NOMO-1 treated with DMSO at 0.1 percent for 48 hours (cell line): ENCODE data around the gene SH3RF3.

Source experiments
- DNase-seq: peaks from one replicate; lab custom pipeline; 2025; ENCODE audit not compliant: unreplicated experiment; lab: John Stamatoyannopoulos, UW

The SH3RF3 gene

GRCh38 chr2:109137616-109138015, 8.6 kb downstream of the SH3RF3 start:
- no peak for DNase-seq

- no peak for DNase-seq
Observed at GRCh38 chr2:109138449-109138848, 9.4 kb downstream of the SH3RF3 start.

GRCh38 chr2:109139002-109139401, 10.0 kb downstream of the SH3RF3 start:
- DNase-seq, result no peak

GRCh38 chr2:109139865-109140396, 10.9 kb downstream of the SH3RF3 start:
- no peak for DNase-seq

- no peak for DNase-seq
Observed at GRCh38 chr2:109141006-109141600, 12.1 kb downstream of the SH3RF3 start.

- no peak for DNase-seq
Observed at GRCh38 chr2:109141727-109142283, 12.8 kb downstream of the SH3RF3 start.

GRCh38 chr2:109142416-109143210, 13.6 kb downstream of the SH3RF3 start:
- no peak for DNase-seq

- DNase-seq, result no peak
Observed at GRCh38 chr2:109143214-109144187, 14.5 kb downstream of the SH3RF3 start.

GRCh38 chr2:109144271-109144670, 15.3 kb downstream of the SH3RF3 start:
- DNase-seq, result no peak

GRCh38 chr2:109144721-109145120, 15.7 kb downstream of the SH3RF3 start:
- DNase-seq, result no peak

- no peak for DNase-seq
Observed at GRCh38 chr2:109145286-109145685, 16.3 kb downstream of the SH3RF3 start.

GRCh38 chr2:109147405-109147804, 18.4 kb downstream of the SH3RF3 start:
- DNase-seq, result no peak

GRCh38 chr2:109148117-109148746, 19.2 kb downstream of the SH3RF3 start:
- DNase-seq, result no peak

GRCh38 chr2:109148991-109149645, 20.1 kb downstream of the SH3RF3 start:
- DNase-seq, result no peak

- DNase-seq, result no peak
Observed at GRCh38 chr2:109150559-109150958, 21.6 kb downstream of the SH3RF3 start.

GRCh38 chr2:109151519-109151918, 22.5 kb downstream of the SH3RF3 start:
- DNase-seq, result no peak

- no peak for DNase-seq
Observed at GRCh38 chr2:109153005-109153784, 24.2 kb downstream of the SH3RF3 start.

GRCh38 chr2:109153807-109154206, 24.8 kb downstream of the SH3RF3 start:
- DNase-seq, result no peak

- DNase-seq, result no peak
Observed at GRCh38 chr2:109154226-109154625, 25.2 kb downstream of the SH3RF3 start.
